Islet of Langerhans (tissue), 1 donor: ENCODE measurements around the gene IZUMO3.
"Not testable (repeated sequence)": the region's sequence is repeated elsewhere in the genome, so short reads cannot be mapped to it uniquely, and the experiment has no call there.

Source experiments
- FAIRE-seq: peaks from one replicate; lab custom pipeline; 2011; peaks lifted over from hg19 to GRCh38; lab: Jason Lieb, UNC

Gene IZUMO3

GRCh38 chr9:24545847-24546522, at the start of gene IZUMO3:
IZUMO3 (minus strand) TSS chr9:24545897; CDS start chr9:24545649, 248 bp downstream.
- no peak for FAIRE-seq

- FAIRE-seq = no peak
These were observed 48.6 kb upstream of the IZUMO3 start for GRCh38 chr9:24594234-24594850.

GRCh38 chr9:24590432-24590831, 44.7 kb upstream of the IZUMO3 start:
- no peak for FAIRE-seq

- no peak for FAIRE-seq
These were observed 42.2 kb upstream of the IZUMO3 start for GRCh38 chr9:24587883-24588282.

- FAIRE-seq = no peak
These were observed 36.7 kb upstream of the IZUMO3 start for GRCh38 chr9:24582146-24583126.

- not testable (repeated sequence) for FAIRE-seq
These were observed 34.3 kb upstream of the IZUMO3 start for GRCh38 chr9:24580005-24580404.

- FAIRE-seq = no peak
These were observed 26.7 kb upstream of the IZUMO3 start for GRCh38 chr9:24572406-24572805.

GRCh38 chr9:24561957-24562356, 16.3 kb upstream of the IZUMO3 start:
- no peak for FAIRE-seq

GRCh38 chr9:24553183-24553552, 7.5 kb upstream of the IZUMO3 start:
- no peak for FAIRE-seq

- FAIRE-seq = no peak
These were observed 7.0 kb upstream of the IZUMO3 start for GRCh38 chr9:24552526-24553182.

- FAIRE-seq = no peak
These were observed 412 bp downstream of the IZUMO3 start for GRCh38 chr9:24545285-24545684.

GRCh38 chr9:24518545-24518944, 27.2 kb downstream of the IZUMO3 start:
- FAIRE-seq = no peak

GRCh38 chr9:24516463-24516862, 29.2 kb downstream of the IZUMO3 start:
- FAIRE-seq = no peak

GRCh38 chr9:24509850-24510249, 35.8 kb downstream of the IZUMO3 start:
- FAIRE-seq = no peak

GRCh38 chr9:24504521-24504920, 41.2 kb downstream of the IZUMO3 start:
- FAIRE-seq = no peak

- FAIRE-seq = no peak
These were observed 43.3 kb downstream of the IZUMO3 start for GRCh38 chr9:24502206-24502937.

GRCh38 chr9:24500761-24501160, 44.9 kb downstream of the IZUMO3 start:
- no peak for FAIRE-seq

GRCh38 chr9:24498632-24499031, 47.1 kb downstream of the IZUMO3 start:
- no peak for FAIRE-seq

- FAIRE-seq = no peak
These were observed 48.0 kb downstream of the IZUMO3 start for GRCh38 chr9:24497671-24498070.
